ENCODE data around the gene ARPC5.

GRCh38 chr1:183585038-183585437 is 50.5 kb downstream of the ARPC5 start:
- TF ChIP-seq, protein P1, sequence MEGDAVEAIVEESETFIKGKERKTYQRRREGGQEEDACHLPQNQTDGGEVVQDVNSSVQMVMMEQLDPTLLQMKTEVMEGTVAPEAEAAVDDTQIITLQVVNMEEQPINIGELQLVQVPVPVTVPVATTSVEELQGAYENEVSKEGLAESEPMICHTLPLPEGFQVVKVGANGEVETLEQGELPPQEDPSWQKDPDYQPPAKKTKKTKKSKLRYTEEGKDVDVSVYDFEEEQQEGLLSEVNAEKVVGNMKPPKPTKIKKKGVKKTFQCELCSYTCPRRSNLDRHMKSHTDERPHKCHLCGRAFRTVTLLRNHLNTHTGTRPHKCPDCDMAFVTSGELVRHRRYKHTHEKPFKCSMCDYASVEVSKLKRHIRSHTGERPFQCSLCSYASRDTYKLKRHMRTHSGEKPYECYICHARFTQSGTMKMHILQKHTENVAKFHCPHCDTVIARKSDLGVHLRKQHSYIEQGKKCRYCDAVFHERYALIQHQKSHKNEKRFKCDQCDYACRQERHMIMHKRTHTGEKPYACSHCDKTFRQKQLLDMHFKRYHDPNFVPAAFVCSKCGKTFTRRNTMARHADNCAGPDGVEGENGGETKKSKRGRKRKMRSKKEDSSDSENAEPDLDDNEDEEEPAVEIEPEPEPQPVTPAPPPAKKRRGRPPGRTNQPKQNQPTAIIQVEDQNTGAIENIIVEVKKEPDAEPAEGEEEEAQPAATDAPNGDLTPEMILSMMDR (IDR thresholded peaks at IDR 0.05) = no peak
- no peak for TF ChIP-seq EZH2 (IDR thresholded peaks at IDR 0.05; ENCODE audit: borderline replicate concordance, insufficient read depth, low read depth, low read length, poor library complexity, severe bottlenecking)
